Activated effector memory CD4-positive, alpha-beta T cell treated with anti-CD3 and anti-CD28 coated beads, Interleukin-2, amount 50 U/mL, for 16 hours (primary cell): ENCODE data around the gene DDIT3.

ENCODE experiments used
- DNase-seq: peaks from one replicate; pipeline ENCODE4 v3.0.0-alpha.2; 2020

The DDIT3 gene

DNA sequence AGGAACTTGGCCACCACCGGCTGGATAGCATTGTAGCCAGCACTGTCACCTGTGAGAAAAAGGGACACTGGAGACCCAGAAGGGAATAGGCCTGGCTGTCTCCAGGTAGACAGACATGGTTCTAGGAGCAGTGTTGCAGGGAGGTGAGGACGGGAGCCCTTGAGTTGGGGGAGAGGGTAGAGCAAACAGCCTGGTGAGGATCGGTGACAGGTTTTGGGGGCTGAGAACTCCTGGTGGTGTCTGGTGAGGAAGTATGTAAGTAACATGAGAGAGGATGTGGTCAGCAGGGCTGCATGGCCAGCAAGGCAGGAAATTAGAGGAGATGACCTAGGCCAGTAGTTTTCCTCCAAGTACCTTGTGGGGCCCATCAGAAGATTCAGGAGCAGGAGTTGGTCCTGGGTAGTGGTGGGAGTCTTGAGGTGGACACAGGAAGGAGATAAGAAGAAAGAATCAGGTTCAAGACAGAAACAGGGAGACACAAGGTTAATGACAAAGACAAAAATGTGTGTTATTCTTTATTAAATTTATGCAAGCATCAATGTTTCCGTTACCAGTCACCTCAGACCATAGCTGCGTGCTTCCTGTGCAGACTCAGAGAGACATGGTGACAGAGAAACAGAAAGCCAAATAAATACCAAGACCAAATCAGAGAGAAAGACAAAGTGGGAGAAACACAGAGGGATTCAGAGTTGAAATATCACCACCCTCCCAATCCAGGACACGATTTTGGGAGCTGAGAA, 40.8 kb downstream of the DDIT3 start, which contains the start of gene ARHGAP9:
Gene ARHGAP9, minus strand, starts transcription at position 491 of the 740 bp plus-strand sequence. Its CDS starts 460 bp downstream, at position 31.
- peak; percentile 84 for DNase-seq

DNA sequence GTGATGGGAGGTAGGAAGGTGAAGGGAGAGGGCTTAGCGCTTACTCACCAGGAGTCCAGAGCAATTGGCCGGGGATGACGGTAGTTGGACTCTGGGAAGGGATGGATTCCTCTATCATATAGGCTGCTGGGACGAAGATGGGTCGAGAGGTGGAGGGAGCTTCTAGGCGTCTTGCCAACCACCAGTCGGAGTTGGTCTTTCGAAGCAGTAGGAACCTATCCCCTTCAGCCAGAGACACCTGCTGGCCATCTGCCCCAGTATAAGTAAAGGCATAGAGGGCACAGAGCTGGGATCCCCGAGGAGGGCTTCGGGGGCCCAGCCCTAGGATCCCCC, 41.3 kb downstream of the DDIT3 start:
- no peak for DNase-seq

GRCh38 chr12:57477710-57478681, 42.3 kb downstream of the DDIT3 start:
- peak; percentile 84 for DNase-seq

- DNase-seq: no peak
Observed at GRCh38 chr12:57476993-57477709, 43.2 kb downstream of the DDIT3 start.

DNA sequence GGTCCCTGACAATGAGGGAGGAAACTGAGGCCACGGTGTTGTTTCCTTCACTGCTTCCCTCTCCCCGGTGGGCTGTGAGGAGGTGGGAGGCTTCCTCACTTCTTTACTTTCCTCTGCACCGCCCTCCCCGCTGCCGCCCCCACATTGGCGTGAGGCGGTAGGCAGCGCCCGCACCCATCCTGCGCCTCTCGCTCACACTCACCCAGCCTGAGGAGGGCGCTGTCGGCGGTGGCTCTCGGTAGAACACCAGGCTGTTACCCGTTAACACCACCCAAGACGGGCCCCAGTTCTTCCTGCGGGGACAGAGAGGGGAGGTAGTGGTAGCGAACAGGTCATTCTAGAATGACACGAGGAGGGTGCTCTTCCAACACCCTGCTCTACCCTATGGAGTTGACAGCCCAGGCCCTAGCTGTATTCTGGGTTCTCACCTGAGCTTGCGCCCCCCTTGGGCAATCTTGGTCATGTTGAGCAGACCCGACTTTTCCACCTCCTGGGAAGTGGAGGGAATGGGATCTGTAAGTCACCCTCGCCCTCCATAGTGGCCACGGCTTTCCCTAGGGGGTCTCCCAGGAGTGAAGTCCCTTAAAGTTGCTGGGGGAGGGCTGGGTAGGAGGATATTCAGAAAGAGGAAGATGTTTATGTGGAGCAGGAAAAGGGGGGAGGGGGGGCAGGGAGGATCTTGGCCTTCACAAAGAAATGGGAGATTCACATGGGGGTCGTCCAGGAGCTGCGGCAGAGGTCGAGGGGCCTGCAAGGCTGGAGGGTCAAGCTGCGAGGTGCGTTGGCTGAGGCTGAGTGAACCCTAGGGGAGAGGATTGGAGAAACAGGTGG, 43.9 kb downstream of the DDIT3 start:
- peak; percentile 87 for DNase-seq

- no peak for DNase-seq
Observed at GRCh38 chr12:57475271-57476161, 44.8 kb downstream of the DDIT3 start.

GRCh38 chr12:57474862-57475261, 45.5 kb downstream of the DDIT3 start:
- no peak for DNase-seq

DNA sequence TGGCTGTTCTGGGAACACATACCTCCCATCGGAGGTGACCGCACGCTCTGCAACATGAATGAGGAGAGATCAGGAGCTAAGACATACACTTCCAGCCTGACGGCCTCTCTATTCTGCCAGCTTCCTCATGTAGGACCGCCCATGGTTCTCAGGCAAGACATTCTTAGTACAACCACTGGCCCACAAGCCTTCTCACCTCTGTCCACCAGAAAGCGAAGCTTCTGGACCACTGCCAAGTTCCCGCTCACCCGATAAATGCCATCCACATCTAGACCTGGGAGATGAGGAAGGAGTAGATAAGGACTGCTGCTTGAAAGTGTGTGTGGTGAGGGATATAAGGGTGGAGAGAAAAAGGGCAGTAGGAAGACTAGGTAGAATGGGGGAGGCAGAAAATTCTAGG, 45.9 kb downstream of the DDIT3 start:
- no peak for DNase-seq

DNA sequence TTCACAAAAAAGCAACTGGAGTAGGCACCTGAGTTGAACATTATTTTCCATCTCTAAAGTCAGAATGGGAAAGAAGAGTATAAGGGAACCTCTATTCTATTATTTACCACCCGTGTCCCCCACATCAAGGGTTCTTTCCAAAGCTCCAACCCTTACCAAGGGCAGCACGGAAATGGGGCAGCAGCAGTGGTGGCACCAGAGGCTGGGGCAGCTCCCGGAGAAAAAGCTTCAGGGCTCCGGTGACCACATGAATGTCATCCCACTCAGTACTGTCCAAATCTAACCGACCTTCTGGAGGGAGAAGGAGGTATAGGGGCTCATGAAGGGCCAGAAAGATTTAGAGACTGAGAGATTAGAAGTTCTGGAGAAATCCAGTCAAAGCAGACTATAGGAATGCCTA, 46.4 kb downstream of the DDIT3 start:
- no peak for DNase-seq

DNA sequence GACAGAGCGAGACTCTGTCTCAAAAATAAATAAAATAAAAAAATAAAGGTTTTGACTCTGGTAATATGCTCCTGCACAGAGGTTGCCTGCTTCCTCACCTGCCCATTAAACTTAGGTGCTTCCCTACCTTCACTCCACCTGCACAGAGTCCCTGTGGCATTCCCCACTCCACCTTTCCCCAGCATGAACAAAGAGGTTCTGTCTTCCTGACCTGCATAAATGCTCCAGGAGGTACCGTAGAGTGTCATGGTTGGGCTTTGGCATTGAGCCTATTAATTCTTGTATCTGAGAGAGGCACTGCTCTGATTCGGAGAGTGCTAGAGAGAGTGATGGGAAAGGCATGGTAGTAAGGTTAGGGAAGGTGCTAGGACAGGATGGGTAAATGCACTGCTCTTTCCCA, 46.9 kb downstream of the DDIT3 start:
- no peak for DNase-seq

- DNase-seq: no peak
Observed at GRCh38 chr12:57472391-57472790, 47.9 kb downstream of the DDIT3 start.

- no peak for DNase-seq
Observed at GRCh38 chr12:57471661-57472060, 48.7 kb downstream of the DDIT3 start.

- no peak for DNase-seq
Observed at GRCh38 chr12:57470970-57471656, 49.2 kb downstream of the DDIT3 start.

- no peak for DNase-seq
Observed at GRCh38 chr12:57470286-57470969, 49.9 kb downstream of the DDIT3 start.

DNA sequence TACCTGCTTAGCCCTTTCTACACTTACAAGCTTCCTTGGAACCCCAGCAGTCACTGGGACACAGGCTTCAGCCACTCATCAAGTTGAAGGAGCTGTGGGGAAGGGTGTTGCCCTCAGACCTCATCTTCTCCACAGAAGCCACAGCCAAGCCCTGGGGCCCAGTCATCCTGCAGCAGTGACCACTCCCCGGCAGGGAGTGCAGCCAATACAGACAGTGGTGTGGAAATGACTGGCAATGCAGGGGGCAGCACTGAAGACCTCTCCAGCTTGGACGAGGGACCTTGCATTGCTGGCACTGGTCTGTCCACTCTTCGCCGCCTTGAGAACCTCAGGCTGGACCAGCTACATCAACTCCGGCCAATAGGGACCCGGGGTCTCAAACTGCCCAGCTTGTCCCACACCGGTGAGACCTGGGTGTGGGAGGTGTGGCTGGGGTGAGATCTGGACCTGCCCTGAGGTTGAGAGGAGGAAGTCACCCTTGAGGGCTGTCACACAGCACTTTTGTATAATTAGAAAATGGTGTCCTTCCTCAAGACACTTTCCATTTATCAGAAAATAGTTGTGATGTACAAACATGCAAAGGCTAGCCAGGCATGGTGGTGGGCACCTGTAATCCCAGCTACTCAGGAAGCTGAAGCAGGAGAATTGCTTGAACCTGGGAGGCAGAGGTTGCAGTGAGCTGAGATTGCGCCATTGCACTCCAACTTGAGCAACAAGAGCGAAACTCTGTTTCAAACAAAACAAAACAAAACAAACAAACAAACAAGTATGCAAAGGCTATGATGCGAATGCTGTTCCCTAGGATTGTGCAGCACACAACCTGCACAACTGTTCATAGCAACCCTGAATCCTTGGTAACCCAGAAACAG, 50.8 kb downstream of the DDIT3 start:
- DNase-seq: no peak

- no peak for DNase-seq
Observed at GRCh38 chr12:57467915-57468314, 52.4 kb downstream of the DDIT3 start.

DNA sequence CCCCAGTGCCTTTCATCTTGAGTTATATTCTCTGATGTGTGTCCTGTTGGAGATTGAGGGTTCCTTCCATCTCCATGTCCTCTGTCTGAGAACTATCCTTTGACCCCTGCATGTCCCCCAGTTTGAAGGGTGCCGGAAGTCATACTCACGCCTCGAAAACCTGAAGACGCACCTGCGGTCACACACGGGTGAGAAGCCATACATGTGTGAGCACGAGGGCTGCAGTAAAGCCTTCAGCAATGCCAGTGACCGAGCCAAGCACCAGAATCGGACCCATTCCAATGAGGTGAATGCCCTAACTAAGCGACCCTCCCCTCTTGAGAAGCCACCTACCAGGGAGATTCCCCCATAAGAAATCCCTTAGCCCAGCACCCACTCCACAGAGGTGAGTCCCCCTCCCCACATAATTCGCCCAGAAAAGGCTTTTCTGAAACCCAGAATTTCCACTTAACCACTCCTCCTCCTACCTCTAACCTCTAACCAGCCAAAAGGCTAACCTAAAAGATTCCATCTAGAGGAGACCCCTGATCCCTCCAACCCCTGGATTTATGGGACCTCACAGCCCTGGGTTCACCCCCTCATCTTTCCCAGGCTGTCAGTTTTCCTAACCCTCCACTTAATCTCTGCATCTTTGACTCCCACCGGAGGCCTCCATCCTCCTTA, 53.0 kb downstream of the DDIT3 start:
- DNase-seq: no peak
